ENCODE data around the gene CFAP58.

The CFAP58 gene, protein sequence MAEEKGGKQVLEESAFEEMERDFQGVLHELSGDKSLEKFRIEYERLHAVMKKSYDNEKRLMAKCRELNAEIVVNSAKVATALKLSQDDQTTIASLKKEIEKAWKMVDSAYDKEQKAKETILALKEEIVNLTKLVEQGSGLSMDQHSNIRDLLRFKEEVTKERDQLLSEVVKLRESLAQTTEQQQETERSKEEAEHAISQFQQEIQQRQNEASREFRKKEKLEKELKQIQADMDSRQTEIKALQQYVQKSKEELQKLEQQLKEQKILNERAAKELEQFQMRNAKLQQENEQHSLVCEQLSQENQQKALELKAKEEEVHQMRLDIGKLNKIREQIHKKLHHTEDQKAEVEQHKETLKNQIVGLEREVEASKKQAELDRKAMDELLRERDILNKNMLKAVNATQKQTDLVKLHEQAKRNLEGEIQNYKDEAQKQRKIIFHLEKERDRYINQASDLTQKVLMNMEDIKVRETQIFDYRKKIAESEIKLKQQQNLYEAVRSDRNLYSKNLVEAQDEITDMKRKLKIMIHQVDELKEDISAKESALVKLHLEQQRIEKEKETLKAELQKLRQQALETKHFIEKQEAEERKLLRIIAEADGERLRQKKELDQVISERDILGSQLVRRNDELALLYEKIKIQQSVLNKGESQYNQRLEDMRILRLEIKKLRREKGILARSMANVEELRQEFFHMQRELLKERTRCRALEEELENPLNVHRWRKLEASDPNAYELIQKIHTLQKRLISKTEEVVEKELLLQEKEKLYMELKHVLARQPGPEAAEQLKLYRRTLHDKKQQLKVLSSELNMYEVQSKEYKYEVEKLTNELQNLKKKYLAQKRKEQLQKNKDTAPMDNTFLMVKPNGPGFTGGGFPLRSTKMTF

DNA sequence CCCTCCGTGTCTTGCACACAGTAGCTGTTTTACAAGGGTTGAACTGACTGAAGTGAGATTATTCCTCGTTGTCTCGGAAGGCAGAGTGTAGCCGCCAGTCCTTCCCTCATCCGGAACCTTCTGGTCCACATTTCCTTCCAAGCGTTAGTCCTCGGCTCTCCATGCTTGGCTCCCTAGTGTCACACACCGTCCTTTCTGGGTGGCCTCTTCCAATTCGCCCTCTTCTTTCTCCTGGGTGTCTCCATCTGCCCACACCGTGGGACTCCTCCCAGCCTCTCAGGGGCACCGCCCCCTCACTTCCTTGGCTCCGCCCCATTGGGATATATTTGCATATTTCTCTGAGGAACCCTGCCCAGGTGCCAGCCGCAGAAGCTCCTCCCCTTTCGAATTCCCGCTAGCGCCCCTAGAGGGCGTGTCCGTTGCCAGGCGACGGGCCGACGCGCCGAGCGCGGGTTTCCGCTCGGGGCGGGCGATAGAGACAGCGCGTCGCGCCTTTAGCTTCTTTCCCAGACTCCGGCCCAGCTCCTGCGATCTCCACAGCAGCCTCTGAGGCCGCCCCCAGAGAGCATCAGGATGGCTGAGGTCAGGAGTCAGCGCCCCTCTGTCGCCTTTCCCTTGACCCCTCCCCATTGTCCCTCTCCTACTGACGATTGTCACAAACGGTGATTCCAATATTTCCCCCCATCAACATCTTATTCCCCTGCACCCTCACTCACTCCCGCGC is at the start of gene CFAP58:
Gene CFAP58, plus strand, starts transcription at position 509 of the 724 bp plus-strand sequence. Its CDS starts 65 bp downstream, at position 574.
- DNase-seq, result peak; percentile 84

DNA sequence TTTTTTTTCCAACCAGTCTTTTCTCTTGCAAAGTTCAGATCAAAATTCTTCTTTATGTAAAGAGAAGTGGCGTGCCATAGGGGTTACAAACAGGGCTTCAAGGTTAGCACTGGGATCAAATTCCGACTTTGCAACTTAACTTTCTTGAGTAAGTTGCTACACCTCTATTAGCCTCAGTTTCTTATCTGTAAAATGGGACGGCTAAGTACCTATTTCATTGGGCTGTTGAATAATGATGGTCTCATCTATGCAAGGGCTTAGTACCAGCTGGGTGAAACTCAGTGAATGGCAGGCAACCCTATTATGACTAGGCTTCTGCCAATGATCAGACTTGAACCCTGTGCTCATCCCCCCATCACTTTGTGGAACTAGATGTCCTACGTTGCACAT is 49.3 kb upstream of the CFAP58 start:
- no peak for DNase-seq

DNA sequence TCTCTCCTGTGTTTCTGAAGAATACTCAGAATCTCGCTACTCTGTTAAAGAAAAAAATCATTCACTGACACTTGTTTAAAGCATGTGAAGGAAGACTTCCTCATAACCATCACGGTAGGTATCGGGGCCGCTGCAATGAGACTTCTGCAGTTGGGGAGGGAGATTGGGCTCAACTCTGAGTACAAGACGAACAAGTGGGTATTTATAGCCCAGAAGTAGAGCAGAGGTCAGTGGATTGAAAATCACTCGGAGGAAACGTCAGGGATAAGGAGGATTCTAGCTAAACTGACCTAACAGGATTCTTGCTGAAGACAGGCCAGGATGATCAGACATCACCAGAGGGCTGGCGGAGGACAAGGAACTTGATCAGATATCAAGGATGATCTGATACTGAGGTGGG is 48.7 kb upstream of the CFAP58 start:
- DNase-seq, result no peak

DNA sequence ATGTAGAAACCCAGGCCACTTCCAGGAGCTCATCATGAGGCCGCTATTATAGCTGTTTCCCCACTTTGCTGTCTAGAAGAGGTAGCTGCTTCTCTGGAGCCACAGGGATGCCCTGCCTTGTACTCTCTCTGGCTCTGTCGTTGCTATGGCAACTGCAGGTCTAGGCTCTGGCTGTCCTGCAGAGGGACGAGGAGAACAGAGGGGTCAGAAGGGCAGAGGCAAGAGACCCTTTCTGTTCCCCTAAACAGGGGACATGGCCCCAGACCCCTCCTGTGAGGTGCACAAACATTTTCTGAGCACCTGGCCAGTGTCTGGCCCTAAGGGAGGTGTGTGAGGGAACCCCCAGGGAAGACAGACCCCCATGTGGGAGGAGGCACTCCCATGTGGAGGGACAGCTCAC is 46.7 kb upstream of the CFAP58 start:
- DNase-seq, result no peak

DNA sequence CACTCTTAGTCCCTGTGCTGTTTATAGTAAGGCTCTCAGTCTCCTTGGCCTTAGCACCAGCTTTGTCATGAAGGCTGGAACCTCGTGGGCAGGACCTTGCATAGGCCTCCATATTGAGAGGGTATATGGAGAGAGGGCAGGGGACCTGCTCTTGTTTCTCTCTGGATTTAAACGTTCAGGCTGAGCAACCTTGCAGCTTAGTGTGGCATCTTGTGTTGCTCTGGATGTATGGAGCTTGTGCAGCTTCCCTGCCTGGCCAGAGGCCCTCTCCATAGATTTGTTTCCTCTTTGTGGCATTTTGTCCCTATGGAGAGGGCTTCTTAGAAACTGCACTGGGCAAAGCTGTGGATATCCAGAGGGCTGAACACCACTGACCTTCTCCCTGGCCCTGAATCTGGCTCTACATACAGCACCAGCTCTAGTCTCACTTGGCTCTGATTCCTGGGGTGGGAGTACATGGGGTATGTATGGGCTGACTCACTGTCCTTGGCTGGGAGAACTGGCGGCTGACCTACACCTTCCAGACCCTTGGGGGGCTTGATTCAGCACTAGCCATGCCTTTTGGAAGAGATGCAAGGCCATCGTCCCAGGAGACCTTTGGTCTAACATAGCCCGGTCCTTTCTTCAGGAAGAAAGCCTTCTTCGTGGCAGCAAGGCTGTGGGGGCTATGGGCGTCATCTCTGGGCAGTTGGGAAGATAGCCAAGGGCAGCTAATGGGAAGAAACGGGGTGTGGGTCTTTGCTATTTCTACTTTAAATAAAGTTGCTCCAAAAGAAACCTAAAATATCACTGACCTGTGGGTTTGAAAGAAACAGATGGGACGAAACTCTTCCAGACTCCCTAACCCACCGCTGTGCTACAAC is 45.8 kb upstream of the CFAP58 start:
- DNase-seq, result peak; percentile 25

DNA sequence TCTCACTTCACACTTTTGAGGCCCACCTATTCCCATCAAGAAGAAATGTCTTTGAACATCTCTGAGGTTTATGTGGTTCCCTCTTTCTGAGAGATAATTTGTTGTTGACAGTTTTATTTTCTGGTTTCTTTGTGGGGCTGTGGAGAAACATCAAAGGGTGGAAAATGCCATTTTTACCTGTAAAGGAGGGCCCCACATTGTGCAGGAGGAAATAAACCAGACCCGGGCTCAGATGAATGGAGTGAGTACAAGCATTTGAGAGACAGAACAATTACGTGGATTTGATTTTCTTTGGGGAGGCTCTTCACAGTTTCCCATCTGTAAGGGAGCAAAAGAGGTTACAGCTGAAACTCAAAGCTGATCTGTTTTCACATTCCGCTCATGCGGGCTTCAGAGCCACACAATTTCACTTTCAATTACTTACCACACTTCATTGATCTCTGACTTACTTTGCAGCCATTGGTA is 45.2 kb upstream of the CFAP58 start:
- DNase-seq, result no peak

DNA sequence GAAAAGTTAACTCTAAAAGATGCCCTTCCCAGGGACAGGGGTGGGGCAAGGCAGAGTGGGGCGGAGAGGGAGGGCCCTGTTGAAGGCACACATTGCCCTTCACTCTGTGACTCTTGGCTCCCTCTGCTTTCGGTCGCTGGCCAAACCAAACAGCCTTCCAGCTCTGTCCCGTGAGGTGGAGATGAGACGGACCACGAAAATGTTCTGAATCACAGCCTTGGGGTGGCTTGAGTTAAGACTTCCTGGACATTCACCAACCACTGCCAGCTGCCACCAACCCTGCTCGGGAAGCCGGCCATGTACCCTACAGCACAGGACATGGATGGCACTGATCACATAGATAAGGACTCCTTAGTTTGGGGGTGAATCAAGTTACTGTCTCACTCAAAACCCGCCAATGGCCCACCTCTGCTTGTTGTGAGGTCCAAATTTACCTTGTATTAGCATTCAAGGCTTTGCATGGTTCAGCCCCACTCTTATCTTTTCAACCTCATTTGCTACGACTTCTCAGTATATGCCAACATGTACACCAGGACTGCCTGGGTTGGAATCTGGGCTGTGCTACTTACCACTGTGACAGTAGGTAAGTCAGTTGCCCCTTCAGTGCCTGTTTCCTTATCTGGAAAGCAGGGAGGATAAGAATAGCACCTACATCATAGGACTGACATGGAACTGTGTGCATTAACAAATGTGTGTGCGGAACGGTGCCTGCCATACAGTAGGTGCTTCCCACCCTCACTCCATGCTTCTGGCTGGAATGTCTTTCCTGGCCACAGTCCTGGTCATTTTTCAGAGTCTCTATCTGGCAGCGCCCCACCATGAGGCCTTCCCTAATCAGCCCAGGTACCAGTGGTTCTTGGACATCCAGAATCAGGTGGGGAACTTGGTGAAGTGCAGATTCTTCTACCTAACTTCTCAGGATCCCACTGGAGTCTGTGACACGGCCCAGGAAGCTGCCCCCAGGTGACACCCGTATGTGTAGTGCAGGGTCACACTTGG is 43.4 kb upstream of the CFAP58 start:
- DNase-seq, result peak; percentile 77

DNA sequence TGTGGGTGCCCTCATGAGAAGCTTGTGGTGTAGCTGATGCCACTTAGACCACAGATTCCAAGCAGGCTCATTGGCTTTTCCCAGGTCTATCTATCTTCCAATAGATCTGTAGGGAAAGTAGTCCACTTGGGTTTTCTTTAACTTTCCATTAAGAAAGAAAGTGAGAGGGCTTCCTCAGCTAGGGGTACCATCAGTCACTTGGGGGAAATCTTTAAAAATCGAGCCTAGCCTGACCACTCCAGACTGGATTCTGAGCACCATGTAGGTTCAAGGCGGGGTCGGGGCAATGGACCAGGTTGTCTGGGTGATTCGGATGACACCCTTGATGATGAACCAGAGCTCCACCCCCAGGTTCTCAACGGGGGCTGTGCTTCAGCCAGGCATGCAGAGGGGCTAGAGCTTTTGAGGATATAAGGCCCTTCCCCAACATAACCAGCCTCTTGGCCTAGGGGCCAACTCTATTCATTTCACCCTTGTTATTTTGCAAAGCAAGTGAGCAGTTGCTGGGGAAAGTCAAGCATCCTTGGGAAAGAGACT is 42.4 kb upstream of the CFAP58 start:
- no peak for DNase-seq

DNA sequence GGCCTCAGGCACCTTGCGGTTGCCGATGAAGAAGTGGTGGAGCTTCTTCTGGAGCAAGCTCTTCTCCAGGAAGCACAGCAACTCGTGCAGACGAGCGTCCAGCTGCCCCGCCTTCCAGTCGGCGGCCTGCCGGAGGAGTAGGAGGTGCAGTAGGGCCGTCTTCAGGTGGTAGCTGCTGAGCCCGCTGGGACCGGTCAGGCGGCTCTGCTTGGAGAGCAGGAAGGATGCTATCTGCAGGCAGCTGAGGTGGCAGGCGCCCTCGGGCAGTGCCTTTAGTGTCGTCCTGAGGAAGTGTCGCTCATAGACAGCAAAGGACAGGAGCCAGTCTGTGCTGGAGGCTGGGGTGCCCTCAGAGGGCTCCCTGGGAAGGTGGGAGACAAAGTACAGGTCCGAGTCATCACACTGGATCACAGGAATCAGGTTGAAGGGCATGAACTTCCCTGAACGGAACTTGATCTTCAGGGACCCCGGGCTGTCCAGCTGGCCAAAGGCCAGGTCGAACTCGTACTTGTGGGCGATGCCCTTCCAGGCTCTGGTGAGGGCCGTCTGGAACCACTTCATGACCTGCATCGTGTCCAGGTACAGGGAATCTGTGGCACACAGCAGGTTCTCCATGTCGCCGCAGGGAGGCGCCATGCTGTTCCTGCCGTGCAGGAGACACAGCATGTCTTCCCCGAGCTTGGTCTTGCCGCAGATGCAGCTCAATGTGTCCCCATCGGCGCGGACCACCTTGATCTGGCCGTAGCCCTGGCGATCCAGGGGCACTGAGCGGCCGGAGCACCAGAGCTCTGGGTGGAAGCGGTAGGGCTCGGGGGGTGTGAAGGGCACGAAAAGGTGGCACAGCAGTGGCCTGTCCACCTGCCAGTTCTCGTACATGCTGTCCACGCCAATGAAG is 38.8 kb upstream of the CFAP58 start:
- DNase-seq, result no peak

DNA sequence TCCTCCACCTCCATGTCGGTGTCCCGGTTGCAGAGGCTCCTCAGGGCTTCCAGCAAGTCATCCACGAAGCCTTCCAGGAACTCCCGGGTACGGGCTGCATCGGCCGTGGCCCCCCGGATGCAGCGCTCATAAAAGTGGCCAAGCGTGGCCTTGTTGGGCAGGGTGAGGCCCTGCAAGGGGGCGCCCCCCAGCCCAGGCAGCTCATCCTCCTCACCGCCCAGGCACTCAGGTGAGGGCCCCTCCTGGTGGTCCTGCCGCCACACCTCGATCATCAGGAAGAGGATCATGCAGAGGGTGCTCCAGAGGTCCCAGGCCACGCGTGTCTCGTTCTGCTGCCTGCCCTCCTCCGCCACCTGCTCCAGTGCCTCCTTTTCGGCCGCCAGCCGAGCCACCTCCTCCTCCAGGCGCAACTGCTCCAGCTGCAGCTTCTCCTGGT is 38.1 kb upstream of the CFAP58 start:
- no peak for DNase-seq

DNA sequence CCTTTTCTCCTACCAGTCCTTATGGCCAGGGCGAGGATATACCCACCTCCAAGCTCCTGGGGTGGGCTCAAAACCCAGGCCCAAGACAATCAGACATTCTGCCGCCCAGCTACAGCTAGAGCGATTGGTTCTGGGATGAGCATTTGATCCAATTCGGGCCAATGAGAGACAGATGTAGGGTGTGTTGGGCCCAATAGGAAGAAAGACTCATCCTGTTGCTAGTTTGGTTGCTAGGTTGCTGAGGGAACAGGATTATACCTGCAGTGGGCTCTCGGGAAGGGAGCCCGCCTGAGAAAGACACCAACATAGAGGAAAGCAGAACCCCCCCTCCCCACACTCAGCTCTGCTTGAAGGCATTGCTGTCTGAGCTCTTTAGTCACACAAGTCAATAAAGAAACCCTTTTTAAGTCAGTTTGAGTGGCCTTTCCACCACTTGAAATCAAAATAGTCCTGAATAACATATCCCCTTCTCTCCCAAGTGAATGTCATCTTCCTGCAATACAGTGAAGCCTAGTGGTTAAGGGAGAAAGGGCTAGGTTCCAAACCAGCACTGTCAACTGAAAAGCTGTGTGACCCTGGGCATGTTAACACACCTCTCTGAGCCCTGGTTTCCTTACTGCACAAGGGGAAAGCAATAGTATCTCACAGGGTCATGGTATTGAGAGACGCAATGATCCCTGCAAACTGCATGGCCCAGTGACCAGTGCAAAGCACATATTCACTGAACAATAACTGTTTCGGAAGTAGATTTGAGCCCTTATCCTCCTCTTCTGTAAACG is 37.1 kb upstream of the CFAP58 start:
- no peak for DNase-seq

DNA sequence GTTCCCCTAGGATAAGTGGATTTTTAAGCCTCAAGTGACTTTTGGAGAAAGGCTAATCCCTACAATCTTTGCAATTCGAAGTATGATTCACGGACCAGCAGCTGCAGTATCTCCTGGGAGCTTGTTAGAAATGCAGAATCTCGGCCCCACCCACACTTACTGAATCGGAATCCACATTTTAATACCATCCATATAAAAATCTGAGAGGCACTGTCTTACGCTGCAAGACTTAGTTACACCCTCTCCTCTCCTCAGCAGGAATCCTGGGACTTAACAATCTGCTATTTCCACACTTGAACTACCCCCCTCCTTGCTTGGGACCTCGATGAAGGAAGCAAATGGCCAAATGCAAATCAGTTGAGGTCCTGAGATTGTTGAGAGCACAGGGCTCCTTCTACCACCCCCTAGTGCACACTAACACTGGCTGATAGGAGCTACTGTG is 36.3 kb upstream of the CFAP58 start:
- peak; percentile 73 for DNase-seq

DNA sequence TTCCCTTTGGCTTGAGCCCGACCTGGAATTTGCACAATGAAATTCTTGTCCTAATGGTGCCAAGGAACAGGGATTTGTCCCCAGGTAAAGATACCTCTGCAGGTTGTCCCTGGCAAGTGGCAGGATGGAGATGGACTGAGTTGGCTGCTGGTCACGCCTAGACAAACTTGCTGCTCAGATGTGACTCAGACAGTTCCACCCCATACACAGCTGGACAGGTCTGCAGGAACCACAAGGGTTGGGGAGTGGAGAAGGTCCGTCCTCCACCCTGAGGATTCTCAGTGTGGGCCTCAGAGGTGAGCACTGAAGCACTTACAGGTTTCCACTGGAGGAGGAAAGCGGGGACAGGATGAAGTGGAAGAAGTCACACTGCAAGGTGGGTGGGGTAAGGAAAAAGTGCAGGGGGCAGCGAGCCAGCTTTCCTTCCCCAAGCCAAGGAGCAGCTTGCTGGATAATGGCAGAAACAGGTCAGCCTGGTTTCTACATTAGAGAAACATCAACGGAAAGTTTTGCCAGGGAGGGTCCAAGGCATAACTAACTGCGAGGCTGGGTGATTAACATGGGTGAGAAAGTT is 35.8 kb upstream of the CFAP58 start:
- DNase-seq, result no peak

DNA sequence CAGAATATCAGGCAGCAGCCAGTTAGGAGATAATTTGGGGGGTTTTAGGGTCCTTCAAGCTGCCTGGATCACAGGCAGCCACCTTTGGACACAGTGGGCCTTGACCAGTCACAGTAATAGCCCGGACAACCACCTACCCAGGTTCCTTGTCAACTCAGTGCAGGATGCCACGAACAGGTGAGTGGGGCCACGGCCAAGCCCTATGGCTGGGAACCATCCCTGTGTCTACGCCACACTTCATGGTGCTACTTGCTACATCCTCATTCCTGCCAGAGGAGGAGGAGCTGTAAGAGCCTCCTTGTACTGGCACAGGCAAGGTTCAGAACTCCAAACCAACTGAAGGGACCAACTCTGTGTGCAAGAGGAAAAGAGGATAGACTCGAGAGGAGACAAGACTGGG is 35.3 kb upstream of the CFAP58 start:
- no peak for DNase-seq

DNA sequence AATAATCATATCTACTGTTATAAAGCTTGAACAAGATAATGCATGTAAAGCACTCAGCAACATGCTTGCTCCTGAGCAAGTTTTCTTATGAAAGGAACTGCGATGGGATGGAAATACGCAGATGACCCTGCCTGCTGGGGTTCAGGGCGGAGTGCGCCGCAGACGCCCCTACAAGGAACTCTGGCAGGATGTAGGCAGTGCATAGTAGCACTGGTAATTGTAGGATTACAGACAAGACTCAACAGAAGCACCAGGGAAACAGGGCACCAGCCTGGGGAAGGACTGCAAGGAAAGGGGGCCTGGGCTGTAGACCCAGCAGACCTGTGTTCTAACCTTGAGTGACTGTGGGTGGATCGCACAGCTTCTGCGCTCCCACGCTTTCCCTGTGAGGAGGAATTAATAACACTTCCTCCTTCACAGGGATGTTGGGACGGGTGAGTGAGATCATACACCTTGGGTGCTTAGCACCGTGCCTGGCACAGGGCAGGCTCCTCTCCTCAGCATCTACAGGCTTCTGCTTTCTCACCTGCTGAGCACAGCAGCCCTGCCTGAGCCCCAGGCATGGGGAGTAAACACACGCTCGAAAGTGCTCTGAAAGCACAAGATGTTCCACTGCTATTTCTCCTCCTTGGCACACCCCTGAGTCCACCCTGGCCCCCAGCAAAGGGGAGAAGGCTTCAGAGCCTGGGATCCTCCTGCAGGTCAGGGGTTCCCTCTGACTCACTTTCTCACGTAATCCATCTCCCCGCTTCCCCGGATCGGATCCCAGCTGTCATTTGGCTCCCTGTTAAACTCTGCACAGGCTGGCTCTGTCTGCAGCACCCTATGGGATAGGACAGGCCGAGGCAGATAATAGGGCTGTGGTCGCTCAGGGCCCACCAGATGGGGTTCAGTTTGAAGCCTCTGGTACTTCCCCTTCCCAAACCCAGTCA is 34.6 kb upstream of the CFAP58 start:
- no peak for DNase-seq

DNA sequence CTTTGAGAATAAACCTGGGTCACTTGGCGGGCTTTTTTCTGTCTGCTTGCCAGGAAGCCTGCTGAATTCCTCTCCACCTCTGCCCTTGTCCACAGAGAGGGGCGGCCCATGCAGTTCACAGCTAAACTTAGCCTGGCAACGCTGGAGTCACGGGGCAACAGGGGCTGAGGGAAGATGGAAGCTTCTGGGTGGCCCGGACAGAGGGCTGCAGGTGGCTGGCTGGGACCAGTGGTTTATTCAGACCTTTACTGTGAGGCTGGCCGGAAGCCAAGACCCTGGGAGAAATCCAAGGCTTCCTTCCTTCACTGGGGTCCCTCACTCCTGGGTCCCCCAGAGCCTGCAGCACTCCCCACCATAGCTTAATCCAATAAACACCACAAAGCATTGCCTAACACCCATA is 32.4 kb upstream of the CFAP58 start:
- DNase-seq, result no peak
